Suprapubic skin (tissue), 3 donors: ENCODE results near the gene CAPN5.

Experiments used
- POLR2AphosphoS5 ChIP-seq, 3 donors: sonication (generic); formaldehyde crosslinking; IDR thresholded peaks; one replicate each; pipeline ENCODE4 v1.6.1; 2017; ENCODE audit warnings: antibody characterized with exemption in 3 of 3
- TF ChIP-seq, protein P1 (sequence below), 2 donors: fragments of 200-600 bp in 1 of 2; fragments of 450-650 bp in 1 of 2; sonication (generic) in 1 of 2; IDR thresholded peaks; one replicate each; pipeline ENCODE4 v1.5.1; 2016 to 2019; ENCODE audit warnings: antibody characterized with exemption in 2 of 2, mild to moderate bottlenecking in 1 of 2, moderate library complexity in 1 of 2

- TF ChIP-seq POLR2AphosphoS5 (IDR thresholded peaks at IDR 0.05), result no peak
- TF ChIP-seq, protein P1, sequence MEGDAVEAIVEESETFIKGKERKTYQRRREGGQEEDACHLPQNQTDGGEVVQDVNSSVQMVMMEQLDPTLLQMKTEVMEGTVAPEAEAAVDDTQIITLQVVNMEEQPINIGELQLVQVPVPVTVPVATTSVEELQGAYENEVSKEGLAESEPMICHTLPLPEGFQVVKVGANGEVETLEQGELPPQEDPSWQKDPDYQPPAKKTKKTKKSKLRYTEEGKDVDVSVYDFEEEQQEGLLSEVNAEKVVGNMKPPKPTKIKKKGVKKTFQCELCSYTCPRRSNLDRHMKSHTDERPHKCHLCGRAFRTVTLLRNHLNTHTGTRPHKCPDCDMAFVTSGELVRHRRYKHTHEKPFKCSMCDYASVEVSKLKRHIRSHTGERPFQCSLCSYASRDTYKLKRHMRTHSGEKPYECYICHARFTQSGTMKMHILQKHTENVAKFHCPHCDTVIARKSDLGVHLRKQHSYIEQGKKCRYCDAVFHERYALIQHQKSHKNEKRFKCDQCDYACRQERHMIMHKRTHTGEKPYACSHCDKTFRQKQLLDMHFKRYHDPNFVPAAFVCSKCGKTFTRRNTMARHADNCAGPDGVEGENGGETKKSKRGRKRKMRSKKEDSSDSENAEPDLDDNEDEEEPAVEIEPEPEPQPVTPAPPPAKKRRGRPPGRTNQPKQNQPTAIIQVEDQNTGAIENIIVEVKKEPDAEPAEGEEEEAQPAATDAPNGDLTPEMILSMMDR (IDR thresholded peaks at IDR 0.05), result no peak
These were observed 106.7 kb downstream of the CAPN5 start for GRCh38 chr11:77173494-77173893.
